Retinal pigment epithelial cell (primary cell): Measurements from ENCODE around the gene CNTN4.

Experiments
- DNase-seq: peaks from one replicate; pipeline ENCODE4 v3.0.0-alpha.2; 2010; ENCODE audit warnings: low read depth
- H3K4me3 ChIP-seq: 2 replicates; pipeline ENCODE4 v1.5.1; 2011; ENCODE audit warnings: mild to moderate bottlenecking, low read length, control low read depth, moderate library complexity
- CTCF ChIP-seq: conservative IDR thresholded peaks from 2 replicates; pipeline ENCODE4 v1.5.1; 2011; ENCODE audit warnings: low read depth, low read length, control low read depth, inconsistent platforms

CNTN4 gene

GRCh38 chr3:2372306-2372705 is 273.6 kb downstream of the CNTN4 start:
- no peak for TF ChIP-seq CTCF
- DNase-seq: no peak
- H3K4me3 ChIP-seq: no peak overlapping the region

DNA sequence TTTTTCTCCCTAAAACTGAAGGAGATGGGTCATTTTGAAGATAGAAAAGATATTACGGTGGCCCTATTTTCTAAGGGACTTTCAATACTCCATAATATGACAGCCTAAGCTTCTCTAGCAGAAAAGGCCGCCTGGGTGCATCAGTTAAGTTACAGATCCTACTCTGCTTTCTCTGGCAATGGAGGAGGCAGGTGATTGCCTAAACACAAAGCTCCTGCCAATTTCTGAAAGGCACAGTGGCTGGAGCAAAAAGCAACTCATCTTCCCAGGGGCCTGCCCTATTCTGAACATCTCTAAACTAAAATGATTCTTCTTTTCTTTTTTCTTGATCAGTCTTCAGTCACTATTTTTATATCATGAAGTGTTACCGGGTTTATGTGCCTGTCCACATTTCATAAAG is 276.7 kb downstream of the CNTN4 start:
- no peak for DNase-seq

GRCh38 chr3:2377281-2377680 is 278.6 kb downstream of the CNTN4 start:
- no peak for TF ChIP-seq CTCF

More for the DNA sequence above, 276.7 kb downstream of the CNTN4 start:
- no peak overlapping the region for H3K4me3 ChIP-seq
- no peak for TF ChIP-seq CTCF

GRCh38 chr3:2390926-2391532 is 292.4 kb downstream of the CNTN4 start:
- no peak for TF ChIP-seq CTCF
- DNase-seq: no peak

More at GRCh38 chr3:2377281-2377680, 278.6 kb downstream of the CNTN4 start:
- H3K4me3 ChIP-seq: no peak overlapping the region
- no peak for DNase-seq

DNA sequence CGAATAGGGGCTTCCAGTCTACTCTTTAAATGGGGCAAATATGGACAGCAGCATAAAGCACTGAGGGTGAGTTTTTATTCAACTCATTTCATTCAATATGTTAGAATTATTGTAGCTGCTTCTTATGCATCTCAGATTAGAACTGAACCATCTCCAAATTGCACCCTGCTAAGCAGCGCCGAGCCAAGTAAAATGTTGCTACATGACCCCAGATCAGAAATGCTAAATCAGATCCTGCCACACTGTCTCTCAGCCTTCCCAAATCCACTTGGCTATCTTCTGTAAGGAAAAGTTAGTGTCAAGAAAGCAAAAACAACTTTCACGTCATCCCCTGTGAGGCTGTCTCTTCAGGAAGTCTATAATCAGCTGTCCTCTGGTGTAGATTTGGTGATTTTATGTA is 293.2 kb downstream of the CNTN4 start:
- TF ChIP-seq CTCF: no peak

More at GRCh38 chr3:2390926-2391532, 292.4 kb downstream of the CNTN4 start:
- H3K4me3 ChIP-seq: no peak overlapping the region

DNA sequence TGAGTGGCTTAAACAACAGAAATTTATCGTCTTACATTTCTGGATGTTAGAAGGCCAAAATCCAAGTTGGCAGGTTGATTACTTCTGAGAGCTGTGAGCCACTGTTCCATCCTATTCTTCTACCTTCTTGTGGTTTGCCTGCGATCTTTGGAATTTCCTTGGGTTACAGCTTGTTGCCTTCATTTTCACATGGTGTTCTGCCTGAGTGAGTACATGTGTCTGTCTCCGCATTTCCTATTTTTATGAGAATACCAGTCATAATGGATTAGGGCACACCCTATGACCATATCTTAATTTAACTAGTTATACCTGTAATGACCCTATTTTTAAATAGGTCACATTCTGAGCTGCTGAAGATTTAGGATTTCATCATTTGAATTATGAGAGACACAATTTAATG is 294.3 kb downstream of the CNTN4 start:
- peak; percentile 2 for DNase-seq
- TF ChIP-seq CTCF: no peak
- H3K4me3 ChIP-seq: no peak overlapping the region

More for the DNA sequence above, 293.2 kb downstream of the CNTN4 start:
- no peak for DNase-seq
- no peak overlapping the region for H3K4me3 ChIP-seq

GRCh38 chr3:2415083-2415482 is 316.4 kb downstream of the CNTN4 start:
- TF ChIP-seq CTCF: no peak
- no peak overlapping the region for H3K4me3 ChIP-seq
- DNase-seq: no peak
